Hematopoietic multipotent progenitor cell treated with erythropoietin and hydrocortisone succinate and interleukin-3 and kit ligand, for 6 days (in vitro differentiated cells): Measurements from ENCODE around the gene MYO5A.
"Not testable (repeated sequence)": the region's sequence is repeated elsewhere in the genome, so short reads cannot be mapped to it uniquely, and the experiment has no call there.

Experiments
- DNase-seq: peaks from one replicate; pipeline ENCODE4 v3.0.0-alpha.2; 2015

MYO5A gene

GRCh38 chr15:52503788-52504496, 24.7 kb downstream of the MYO5A start:
- no peak for DNase-seq

- no peak for DNase-seq
Observed at GRCh38 chr15:52502608-52503007, 26.1 kb downstream of the MYO5A start.

GRCh38 chr15:52499506-52499905, 29.2 kb downstream of the MYO5A start:
- no peak for DNase-seq

- DNase-seq, result no peak
Observed at GRCh38 chr15:52498706-52499105, 30.0 kb downstream of the MYO5A start.

GRCh38 chr15:52496776-52497470, 31.8 kb downstream of the MYO5A start:
- no peak for DNase-seq

GRCh38 chr15:52496175-52496574, 32.5 kb downstream of the MYO5A start:
- DNase-seq, result no peak

GRCh38 chr15:52495125-52495524, 33.6 kb downstream of the MYO5A start:
- DNase-seq, result no peak

GRCh38 chr15:52493968-52494367, 34.7 kb downstream of the MYO5A start:
- DNase-seq, result no peak

- DNase-seq, result no peak
Observed at GRCh38 chr15:52492132-52492531, 36.5 kb downstream of the MYO5A start.

- no peak for DNase-seq
Observed at GRCh38 chr15:52491472-52491871, 37.2 kb downstream of the MYO5A start.

GRCh38 chr15:52489430-52489829, 39.2 kb downstream of the MYO5A start:
- not testable (repeated sequence) for DNase-seq

GRCh38 chr15:52488830-52489229, 39.9 kb downstream of the MYO5A start:
- DNase-seq, result no peak

- no peak for DNase-seq
Observed at GRCh38 chr15:52486003-52486996, 42.4 kb downstream of the MYO5A start.

- peak; percentile 20 for DNase-seq
Observed at GRCh38 chr15:52485290-52485689, 43.4 kb downstream of the MYO5A start.

- peak; percentile 12 for DNase-seq
Observed at GRCh38 chr15:52483707-52484106, 45.0 kb downstream of the MYO5A start.

GRCh38 chr15:52481915-52482314, 46.8 kb downstream of the MYO5A start:
- peak; percentile 91 for DNase-seq

- no peak for DNase-seq
Observed at GRCh38 chr15:52480990-52481389, 47.7 kb downstream of the MYO5A start.

- no peak for DNase-seq
Observed at GRCh38 chr15:52466716-52467115, 62.0 kb downstream of the MYO5A start.

GRCh38 chr15:52466134-52466701, 62.5 kb downstream of the MYO5A start:
- no peak for DNase-seq

- DNase-seq, result no peak
Observed at GRCh38 chr15:52464478-52464877, 64.2 kb downstream of the MYO5A start.

GRCh38 chr15:52464040-52464439, 64.6 kb downstream of the MYO5A start:
- no peak for DNase-seq

GRCh38 chr15:52463638-52464037, 65.0 kb downstream of the MYO5A start:
- peak; percentile 34 for DNase-seq

GRCh38 chr15:52462806-52463360, 65.8 kb downstream of the MYO5A start:
- DNase-seq, result no peak
